HG03196 (cell line): ENCODE results near the gene CFAP73.

ENCODE experiments used
- ATAC-seq: cut with Tn5 transposase; IDR thresholded peaks from one replicate; pipeline ENCODE4 v1.9.1; 2021; ENCODE audit not compliant: unreplicated experiment

The CFAP73 gene

GRCh38 chr12:113119980-113120669 lies 29.4 kb upstream of the CFAP73 start:
- no peak for ATAC-seq

DNA sequence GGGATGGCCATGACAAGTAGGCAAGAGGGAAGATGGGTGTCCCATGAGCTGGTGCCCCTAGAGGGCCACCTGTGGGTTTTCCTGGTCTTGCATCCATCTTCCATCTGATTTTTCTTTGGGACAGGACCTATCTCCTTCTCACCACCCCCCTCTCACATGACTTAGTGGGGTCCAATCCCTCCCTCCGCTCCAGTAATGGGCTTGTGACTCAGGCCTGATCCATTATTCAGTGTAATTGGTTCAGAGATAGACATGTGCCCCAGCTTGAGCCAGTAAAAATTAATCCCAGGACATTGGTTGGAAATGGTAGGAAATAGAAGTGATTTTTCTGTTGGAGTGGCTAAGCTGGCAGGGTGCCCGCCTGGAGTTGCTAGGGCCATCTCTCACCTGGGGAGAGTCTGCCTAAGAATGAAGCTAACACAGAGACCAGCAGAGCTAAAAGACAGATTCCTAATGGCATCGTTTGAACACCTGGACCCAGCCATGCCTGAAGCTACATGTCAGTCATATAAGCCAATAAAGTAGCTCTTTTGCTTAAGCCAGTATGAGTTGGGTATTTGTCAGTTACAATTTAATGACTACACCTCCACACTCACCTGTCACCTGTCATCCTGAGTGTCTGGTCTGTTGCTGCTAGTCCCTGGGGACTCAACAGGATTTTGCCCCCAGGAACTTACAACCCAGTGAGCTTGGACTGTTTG lies 28.7 kb upstream of the CFAP73 start:
- ATAC-seq: no peak

GRCh38 chr12:113127791-113128199 lies 21.7 kb upstream of the CFAP73 start:
- no peak for ATAC-seq

DNA sequence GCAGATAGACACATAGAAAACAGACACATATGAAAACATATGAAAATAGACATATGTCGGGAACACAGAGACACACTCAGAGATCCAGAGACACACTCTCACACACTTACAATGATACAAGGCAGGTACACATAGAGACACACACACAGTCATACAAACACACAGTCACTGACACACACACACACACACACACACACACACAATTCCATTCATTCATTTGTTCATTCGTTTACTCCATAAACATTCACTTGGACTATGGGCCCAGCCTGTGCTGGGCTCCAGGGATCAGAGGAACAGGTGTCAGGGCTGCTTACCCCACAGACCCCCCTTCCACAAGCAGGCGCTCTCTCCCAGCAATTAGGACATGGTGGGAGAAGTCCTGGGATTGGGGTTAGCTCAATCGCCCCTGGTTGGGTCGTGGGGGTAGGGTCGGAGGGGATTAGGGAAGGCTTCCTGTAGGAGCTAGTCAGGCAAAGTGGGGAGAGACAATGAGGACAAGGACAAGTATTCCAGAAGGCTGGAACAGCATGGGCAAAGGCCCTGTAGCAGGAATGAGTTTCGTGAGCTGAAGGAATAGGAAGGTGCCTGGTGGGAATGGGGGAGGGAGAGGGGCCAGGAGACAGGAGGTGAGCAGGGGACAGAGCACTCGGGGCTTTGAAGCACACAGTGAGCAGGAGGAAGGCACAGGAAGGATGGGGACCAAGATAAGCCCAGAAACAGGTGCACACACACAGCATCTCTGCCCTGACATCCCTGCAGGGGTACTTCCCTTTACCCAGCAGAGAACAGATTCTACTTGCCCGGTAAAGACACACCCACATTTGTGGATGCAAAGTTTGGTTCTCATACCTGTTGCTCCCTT lies 20.5 kb upstream of the CFAP73 start:
- no peak for ATAC-seq

- no peak for ATAC-seq
These were observed 19.7 kb upstream of the CFAP73 start for GRCh38 chr12:113129664-113130456.

GRCh38 chr12:113130457-113131135 lies 18.9 kb upstream of the CFAP73 start:
- no peak for ATAC-seq

- ATAC-seq: no peak
These were observed 18.0 kb upstream of the CFAP73 start for GRCh38 chr12:113131556-113131955.

DNA sequence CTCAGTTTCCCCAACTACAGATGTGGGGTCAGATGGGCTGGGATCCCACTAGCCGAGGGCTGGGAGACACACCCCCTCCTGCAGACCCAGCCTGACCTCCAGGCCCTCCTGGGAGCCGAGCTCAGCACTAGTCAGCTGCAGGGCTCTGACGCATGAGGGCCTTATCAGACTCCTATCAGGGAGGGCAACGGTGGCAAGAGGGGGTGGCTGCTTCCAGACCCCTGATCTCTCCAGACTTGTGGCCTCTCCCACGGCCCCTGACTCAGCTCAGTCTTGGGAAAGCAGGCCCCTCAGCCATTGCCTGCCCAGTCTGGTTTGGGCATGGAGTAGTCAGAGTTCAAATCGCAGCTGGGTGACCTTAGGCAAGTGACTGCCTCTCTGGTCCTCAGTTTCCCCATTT lies 16.5 kb upstream of the CFAP73 start:
- ATAC-seq: no peak

GRCh38 chr12:113133666-113134065 lies 15.9 kb upstream of the CFAP73 start:
- no peak for ATAC-seq

- ATAC-seq: no peak
These were observed 15.5 kb upstream of the CFAP73 start for GRCh38 chr12:113134071-113134470.

DNA sequence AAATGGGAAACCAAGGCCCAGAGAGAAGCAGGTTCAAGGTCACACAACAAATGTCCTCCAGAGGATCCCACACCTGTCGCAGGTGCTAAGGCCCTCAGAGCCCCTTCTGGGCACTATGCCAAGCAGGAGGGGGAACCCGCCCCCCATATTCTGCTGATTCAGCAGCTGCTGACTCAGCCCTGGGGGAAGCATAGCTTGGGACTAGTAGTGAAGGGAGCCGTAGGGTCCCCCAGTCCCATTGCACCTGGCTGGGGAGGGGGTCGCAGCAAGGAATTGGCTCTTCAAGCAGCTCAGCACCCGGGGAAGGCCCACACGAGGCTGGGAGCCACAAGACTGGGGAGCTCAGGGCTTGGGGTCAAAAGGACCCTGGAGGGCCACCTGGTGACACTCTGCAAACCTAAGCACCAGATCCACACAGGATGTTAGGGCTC lies 15.0 kb upstream of the CFAP73 start:
- ATAC-seq: no peak

DNA sequence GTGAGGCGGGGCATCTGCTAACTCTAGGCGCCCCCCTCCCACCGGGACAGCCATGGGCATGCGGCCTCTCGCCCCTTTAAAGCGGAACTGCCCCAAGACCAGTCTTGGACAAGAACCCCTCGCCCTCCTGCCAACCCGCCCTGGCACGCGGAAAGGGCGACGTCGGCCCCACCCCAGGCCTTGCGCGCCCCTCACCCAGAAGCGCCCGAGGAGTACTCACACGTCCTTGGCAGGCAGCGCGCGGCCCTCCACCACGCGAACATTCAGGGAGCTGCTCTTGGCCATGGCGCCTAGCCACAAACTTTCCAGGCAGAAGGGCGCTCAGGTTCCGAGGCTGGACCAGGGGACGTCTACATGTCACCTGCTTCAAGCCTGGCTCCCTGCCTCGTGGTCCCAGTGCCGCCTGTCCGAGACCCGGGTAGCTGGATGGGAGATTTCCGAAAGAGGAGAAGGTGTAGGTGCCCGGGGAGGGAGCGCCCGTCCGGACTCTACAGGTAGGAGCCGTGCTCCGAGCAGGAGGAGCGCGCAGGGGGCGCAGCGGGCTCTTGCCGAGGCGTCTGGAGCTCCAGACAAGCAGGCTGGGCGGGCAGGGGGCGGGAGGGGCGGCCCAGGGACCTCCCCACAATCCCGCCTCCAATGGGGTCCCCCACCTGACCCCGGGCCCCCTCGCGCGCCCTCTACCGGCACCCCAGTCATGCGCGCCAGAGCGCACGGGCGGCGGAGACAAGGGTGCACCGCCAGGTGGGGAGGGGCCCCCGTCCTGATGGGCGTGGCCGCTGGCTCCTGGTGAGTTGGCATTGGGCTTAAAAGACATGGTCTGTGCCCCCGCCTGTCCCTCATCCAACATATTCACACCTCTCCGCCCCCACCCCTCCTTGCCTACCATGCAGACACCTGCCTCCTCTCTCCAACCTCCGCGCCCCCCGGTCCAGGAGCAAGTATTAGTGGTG lies 14.1 kb upstream of the CFAP73 start, which contains the start of gene RASAL1:
TSS of gene RASAL1 (minus strand) at position 584 of the 950 bp plus-strand sequence. CDS start at position 285, 299 bp downstream.
- no peak for ATAC-seq

DNA sequence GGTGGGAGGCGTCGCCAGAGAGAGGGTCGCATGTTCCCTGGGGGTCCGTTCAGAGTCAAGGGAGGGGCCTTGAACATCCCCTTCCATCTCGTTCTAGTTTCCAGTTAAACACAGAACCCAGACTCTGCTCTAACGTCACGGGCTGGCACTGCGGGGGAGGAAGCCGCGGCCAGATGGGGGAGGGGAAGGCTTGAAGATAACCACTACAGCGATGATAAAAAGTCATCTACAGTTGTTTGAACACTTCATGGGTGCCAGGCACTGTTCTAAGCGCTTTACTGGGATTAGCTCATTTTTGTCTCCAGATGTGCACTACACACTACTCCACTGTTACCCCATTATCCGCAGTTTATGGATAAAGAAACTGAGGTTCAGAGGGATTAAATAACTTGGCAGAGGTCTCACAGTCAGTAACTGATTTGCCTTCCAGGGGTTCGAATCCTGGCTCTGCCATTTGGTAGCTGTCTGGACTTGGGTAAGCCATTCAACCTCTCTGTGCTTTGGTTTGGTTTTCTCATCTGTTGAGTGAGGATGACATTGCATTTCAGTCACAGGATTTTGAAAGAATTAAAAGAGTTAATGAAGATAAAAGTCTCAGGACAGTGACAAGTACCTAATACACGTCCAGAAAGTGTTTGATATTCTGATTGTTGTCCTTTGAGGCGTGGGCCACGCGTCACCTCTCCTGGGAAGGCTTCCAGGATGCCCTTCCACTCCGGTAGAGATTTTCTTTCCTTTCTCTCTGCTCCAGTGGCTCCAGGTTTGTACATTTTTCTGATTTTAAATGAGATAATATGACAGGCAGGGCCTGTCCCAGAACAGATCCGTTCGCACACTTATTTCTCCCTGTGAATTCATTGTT lies 13.2 kb upstream of the CFAP73 start:
- no peak for ATAC-seq

- no peak for ATAC-seq
These were observed 12.5 kb upstream of the CFAP73 start for GRCh38 chr12:113136990-113137511.

DNA sequence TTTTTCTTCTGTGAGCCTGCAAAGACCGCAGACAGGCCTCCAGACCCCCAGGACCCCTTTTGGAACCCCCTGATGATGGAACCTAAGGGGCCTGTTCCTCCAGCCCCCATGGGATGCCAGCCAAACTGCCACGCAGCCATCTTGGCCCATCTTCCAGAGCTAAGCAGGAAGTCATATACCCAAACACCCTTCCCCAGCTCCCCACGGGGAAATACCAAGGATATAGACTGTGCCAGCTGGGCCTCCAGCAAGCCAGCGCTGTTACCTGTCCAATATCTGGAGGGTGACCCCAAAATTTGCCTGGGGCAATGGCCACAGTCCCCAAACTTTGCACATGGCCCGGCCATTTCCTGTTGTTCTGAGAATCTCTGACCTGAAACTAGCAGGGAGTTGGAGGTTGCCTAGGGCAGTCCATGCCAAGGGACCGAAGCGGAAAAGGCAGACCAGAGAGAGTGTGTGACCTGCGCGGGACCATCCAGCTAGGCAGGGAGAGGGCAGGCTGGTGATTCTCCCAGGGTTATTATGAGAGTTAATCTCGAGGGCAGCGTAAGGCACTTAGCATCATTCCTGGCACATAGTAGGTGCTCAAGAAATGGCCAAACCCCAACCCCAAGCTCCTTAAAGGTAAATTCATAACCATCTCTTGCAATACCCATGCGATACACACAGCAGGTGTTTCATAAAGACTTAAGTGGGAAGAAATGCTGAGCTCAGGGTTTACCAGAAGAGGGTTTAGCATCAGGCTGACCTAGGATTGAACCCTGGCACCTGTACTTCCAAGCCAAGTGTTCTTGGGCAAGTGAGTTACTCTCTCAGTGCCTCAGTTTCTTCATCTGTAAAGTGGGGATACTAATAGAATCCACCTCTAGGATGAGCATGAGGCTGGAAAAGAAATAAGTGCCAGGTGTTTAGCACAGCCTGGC lies 11.4 kb upstream of the CFAP73 start:
- ATAC-seq: no peak

- ATAC-seq: no peak
These were observed 10.7 kb upstream of the CFAP73 start for GRCh38 chr12:113138826-113139225.

- ATAC-seq: no peak
These were observed 8.8 kb upstream of the CFAP73 start for GRCh38 chr12:113140706-113141105.
